ENCODE results near the gene SURF4.
A peak's percentile ranks its signal among the peaks of the same experiment; 100 is the strongest.

SURF4 gene

GRCh38 chr9:133371261-133371711 lies 4.6 kb downstream of the SURF4 start:
- no peak for DNase-seq

DNA sequence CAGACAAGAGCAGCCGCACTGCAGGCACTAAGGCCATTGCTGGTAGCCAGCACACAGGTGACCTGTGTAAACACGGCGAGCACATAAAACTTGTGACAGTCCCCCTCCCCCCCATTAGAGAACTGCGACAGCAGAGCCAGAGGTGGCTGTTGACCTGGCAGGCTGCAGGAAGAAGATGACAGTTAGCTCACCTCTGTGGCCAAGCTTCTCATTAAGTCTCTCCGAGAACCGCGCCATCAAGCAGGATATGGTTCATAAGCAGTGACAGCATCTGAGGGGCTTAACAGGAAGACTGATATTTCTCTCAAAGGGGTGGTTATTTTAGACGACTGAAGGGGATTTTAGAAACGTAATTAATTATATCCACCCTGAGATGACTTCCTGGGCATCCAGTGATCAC lies 5.2 kb downstream of the SURF4 start:
- no peak for DNase-seq

DNA sequence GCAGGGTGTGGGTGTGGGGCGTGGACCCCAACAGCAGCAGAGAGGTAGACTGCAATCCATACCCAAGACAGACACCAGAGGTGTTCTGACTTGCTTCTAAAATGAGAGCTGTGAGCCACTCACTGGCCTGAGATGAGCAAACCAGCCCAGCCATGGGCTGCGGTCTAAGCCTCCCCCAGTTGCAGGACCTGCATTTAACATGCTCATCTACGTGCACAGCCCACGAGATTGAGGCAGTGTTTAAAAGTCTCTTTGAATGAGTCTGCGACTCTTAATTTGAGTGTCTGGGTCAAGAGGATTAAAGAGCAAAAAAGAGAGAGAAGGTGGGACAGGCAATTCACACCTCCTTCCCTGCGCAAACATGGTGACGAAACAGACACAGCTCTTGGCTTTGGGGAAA lies 5.9 kb downstream of the SURF4 start:
- no peak for DNase-seq

- DNase-seq, result no peak
Observed at GRCh38 chr9:133369422-133369821, 6.4 kb downstream of the SURF4 start.

DNA sequence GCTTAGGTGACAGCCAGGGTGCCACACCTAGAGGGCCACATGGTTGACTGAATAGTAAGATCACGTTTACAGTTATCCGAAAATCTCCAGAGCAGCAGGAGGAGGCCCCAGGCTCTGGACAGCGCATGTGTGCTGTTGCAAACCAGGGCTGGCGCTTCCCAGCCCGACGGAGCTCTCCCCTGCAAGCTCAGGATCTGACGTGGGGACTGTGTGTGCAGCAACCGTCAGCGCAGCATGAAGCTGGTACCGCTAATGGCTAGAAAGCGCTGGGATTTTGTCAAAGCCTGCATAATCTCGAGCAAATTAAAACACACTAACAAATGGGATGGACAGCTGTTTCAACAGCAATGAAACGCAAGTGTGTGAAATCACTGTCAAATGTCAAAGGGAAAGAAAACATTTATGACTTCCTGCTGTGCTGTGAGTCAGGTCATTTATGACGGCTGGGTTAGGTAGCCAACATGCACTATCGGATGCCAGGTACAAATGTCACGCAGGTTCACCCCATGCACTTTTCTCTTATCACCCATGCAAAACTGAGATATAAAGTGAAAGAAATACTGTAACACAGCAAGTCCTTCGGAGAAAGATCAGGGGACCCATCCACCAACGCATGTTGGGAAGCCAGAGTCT lies 7.5 kb downstream of the SURF4 start:
- DNase-seq, result no peak

GRCh38 chr9:133367778-133368177 lies 8.1 kb downstream of the SURF4 start:
- no peak for DNase-seq

DNA sequence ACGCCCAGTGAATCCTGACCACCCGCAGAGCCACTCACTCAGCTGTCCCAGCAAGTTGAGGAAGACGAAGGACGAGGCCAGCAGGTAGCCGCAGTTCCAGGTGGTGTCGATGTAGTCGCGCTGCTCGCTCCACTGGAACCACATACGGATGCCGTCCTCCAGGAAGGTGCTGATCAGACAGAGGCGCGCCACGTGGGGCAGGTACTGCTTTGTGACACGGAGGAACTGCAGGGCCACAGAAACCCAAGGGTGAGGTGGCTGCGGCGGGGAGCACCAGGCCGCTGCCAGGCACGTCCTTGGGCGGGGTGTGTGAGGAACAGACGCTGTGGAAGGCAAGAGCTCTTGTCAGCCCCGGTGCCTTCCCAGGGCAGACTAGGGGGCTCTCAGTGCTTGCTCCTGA lies 8.6 kb downstream of the SURF4 start:
- no peak for DNase-seq

- DNase-seq, result no peak
Observed at GRCh38 chr9:133366435-133366834, 9.4 kb downstream of the SURF4 start.

DNA sequence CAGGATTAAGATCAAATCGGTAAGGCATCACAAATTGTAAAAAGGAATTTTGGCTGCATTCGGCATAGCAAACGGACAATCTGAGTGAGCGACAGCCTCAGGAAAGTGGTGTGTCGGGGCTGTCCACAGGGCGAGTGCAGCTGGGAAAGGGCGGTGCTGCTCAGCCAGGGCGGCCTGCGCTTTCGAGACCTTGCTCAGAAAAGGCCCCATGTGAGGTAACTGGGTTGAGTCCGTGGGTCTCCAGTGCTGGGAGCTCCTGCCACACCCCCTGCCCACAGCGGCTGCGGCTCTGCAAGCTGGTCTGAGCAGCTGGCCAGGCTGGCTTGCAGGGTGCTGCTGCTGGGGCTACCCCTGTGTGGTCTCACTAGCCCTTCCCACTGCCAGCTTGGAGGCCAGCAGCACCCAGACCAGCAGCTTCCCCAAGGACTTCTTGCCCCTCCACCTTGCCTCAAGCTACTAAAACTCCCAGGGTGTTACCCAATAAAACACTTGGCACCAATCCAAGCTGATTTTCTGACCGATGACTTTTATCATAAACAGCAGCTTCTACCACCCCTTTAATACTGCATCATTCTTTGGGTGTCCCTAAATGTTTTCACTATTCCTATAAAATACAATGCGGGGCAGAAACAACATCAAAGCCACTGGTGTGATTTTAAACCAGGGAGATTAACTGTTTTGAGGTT lies 13.4 kb downstream of the SURF4 start:
- no peak for DNase-seq

GRCh38 chr9:133361507-133362092 lies 14.3 kb downstream of the SURF4 start:
- DNase-seq, result no peak

DNA sequence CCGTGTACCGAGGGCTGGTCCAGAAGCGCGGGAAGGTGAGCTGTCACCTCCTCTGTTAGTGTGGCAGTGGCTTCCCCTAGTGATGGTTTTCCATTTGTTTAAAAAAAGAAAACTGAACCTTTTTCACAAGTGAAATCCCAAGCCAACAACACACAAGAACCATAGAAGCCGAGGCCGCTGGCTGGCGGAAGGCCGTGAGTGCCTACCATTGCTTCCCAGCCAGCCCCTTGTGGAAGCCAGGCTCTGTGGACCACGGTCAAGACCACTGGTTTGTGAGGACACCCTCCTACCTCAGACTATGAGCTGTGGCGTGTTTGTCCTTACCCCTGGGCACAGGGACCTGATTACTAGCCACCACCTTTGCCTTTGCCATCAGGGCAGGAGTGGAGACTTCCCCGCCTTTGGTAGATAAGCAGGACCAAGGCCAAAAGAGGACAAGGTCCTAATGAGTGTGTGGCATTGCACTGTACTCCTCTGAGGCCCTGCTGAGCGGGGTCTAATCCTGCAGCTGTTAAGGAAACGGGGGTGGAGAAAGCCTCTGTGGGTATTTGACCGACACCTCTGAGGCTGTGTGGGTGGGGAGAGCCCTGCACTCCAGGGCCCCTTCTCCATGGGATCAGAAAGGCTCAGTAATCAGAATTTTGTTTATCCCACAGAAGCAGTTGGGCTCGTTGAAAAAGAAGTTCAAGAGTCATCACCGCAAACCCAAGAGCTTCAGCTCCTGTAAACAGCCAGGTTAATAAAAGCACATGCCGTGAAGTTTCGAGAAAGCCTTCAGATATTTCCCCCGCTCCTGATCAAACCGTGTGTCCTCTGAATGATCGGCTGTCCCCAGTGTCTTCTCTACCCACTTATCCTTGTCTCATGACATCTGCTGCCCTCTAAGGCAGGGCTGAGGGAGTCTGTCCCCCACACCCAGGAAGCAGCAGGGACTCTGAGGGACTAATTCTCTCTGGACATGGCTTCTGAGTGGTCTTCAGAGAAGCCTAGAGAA lies 15.2 kb downstream of the SURF4 start:
- DNase-seq, result no peak

GRCh38 chr9:133359399-133360175 lies 16.3 kb downstream of the SURF4 start:
- DNase-seq, result no peak

GRCh38 chr9:133357656-133358055 lies 18.2 kb downstream of the SURF4 start:
- DNase-seq, result no peak

DNA sequence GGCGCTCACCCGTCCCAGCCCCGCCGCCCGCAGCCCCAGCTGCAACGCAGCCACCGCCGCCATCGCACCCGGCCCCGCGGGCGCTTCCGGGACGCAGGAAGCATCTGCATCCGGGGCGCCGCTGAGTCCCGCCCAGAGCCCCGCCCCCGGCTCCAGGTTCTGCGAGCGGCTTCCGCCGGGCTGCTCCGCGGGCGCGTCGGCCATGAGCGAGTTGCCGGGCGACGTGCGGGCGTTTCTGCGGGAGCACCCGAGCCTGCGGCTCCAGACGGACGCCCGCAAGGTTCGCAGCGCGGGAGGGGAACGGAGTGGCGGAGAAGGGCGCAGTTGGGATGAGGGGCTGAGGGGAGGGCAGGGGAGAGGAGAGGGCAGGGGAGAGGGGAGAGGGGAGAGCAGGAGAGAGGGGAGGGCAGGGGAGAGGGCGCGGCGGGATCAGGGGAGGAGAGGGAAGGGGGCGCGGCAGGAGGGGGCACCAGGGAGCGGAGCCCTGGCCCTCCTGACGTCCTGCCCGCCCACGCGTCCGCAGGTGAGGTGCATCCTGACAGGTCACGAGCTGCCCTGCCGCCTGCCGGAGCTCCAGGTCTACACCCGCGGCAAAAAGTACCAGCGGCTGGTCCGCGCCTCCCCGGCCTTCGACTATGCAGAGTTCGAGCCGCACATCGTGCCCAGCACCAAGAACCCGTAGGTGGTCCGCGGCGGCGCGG lies 19.3 kb downstream of the SURF4 start, which contains the start of the genes SURF1 and SURF2:
TSS of gene SURF1 (minus strand) at position 97 of the 701 bp plus-strand sequence. CDS start at position 63, 34 bp downstream.
TSS of gene SURF2 (plus strand) at position 160 of the 701 bp plus-strand sequence. CDS start at position 203, 43 bp downstream.
- DNase-seq, result peak; percentile 79

DNA sequence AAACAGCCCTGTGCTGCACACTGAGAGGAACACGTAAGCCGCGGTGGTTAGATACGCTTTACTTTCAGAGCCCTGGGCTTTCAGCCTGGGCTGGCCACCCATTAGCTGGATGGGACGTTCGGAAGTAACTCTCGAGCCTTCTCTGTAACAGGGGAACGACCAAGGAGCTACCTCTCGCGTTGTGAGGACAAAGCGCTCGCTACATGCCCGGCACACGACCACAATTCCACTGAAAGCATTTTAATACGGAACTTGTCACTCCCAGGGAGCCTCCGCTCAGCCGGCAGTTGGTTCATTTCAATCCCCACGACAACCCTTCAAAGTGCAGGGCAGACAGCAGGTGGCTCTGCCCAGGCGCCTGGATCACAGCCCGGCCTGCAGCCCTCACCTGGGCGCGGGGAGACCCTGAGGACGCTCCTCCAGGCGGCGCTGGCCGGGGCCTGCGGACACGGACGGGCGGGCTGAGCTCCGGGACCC lies 19.9 kb downstream of the SURF4 start:
- no peak for DNase-seq

GRCh38 chr9:133354766-133355165 lies 21.1 kb downstream of the SURF4 start:
- DNase-seq, result no peak

DNA sequence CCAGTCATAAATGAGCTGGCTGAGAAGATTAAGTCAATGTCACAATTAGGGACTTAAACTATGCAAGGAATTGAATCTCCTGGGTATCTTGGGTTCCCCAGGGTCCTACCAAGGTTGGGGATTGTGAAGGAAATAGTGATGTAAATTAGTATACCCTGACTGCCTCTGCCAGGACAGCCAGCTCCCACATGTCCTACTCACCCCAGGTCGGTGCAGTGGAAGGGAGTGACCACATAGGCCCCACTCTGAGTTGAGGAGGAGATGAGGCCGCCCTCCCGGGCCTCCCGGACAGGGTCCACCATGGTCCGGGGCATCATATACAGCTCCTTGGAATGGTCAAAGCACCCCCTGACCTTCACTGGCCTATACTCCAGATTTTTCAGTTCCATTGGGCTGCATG lies 22.3 kb downstream of the SURF4 start:
- DNase-seq, result no peak

DNA sequence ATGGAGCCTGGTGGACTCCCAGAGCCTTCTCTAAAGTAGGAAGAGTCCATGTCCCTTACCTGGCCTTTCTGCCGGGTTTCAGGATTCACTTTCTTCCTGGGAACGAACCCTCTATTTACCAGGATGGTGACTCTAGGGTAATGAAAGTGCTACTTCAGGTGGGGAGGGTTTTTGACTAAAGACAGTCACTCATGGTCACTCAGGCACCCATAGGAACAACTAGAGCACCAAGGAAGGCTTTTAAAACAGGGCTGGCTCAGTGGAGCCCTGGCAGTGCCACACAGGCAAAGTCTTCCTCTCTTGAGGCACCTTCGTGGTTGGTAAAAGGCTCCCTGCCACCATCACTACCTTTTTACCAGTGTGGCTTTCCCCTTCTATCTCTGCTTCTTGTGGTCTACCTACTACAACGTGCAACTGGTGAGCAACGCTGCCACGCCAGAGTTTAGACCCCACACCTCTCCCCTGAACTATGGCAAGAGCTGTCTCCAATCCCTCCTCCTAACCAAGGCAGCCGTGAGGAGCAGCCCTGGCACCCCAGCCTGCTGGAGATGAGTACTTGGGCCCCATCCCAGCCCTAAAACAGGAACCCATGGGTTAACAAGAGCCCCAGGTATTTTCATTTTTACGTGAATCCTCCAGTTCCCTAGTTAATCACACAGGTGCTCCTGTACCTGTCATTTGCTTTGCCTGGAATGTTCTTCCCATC lies 23.1 kb downstream of the SURF4 start:
- DNase-seq, result no peak

DNA sequence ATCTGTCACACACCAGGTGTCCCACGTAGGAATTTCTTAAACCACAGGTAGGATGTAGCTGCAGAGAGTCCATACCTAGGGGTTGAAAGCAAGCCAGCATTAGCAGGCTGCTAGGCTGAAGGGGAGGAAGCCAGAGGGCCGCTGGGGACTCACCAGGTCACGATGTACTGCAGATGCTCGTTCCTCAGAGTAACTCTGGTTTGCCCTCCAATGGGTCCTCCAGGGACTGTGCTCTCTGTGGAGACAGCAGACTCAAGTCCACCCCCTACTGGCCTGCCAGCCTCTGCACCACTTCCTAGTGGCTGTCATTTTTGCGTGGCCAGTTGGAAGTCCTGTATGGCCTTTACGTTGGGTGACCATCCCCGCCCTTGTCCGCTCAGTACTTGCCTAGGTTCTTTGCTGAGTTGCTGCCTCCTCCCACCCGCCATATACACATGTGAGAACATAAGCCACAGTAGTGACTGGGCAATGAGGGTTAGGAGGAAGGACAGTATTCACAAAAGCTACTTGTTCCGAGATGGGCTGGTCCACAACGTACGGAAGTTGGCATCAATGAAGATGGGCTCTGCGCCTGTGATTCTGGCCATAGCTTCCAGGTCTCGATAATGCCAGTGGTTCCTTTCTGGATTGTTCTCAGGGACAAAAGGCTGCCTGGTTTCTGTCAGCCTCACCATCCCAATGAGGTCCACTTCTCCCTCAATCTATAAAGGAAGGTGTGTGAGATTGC lies 23.8 kb downstream of the SURF4 start:
- no peak for DNase-seq

DNA sequence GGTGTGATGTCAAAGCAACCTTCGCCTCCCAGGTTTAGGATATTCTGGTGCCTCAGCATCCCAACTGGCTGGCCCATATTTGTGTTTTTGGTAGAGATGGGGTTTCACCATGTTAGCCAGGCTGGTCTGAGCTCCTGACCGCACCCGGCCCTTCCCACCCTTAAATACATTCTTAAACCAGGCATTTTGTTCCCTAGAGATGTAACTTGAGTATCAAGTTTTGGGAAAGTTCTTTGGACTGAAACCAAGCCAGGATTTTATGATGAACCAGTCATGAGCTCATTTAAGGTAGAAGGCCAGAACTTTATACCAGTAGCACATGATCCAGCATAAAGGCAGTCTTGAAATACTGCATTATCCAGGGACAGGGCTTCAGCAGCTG lies 24.3 kb downstream of the SURF4 start:
- DNase-seq, result no peak

Measured in amniotic stem cell (primary cell).